Endothelial cell of umbilical vein (primary cell): Measurements from ENCODE around the gene SRSF2. TPM values are rescaled to one million over a fixed set of nuclear protein-coding genes. Genes with fewer than 3 reads are reported as not detected.

ENCODE experiments used
- BruUV-seq: library from RNA; stranded (reverse); fragments of 400-500 nt; replicated peaks from 2 replicates; lab custom pipeline; 2021; lab: Mats Ljungman, UMichigan
- CTCF ChIA-PET: fragments of 300-600, 350-600 bp; sonication (Branson Sonifier 250); formaldehyde crosslinking; loops from one replicate; lab custom pipeline; 2021; ENCODE audit warnings: antibody characterized with exemption, inconsistent platforms; lab: Charles Lee
- POLR2A ChIA-PET: fragments of 300-600, 350-600 bp; sonication (Branson Sonifier 250); formaldehyde crosslinking; loops from one replicate; lab custom pipeline; 2021; ENCODE audit warnings: antibody characterized with exemption, inconsistent platforms; lab: Charles Lee
- DNase-seq: peaks from one replicate; pipeline ENCODE4 v3.0.0-alpha.2; 2011; ENCODE audit warnings: low read depth, low spot score
- FAIRE-seq: peaks from 2 replicates; lab custom pipeline; 2011; peaks lifted over from hg19 to GRCh38; lab: Jason Lieb, UNC
- H2AFZ ChIP-seq: 2 replicates; pipeline ENCODE4 v1.6.0; 2012; ENCODE audit warnings: low read depth, low read length, control low read depth, inconsistent platforms
- H3K27ac ChIP-seq: 2 replicates; pipeline ENCODE4 v1.5.1; 2011; ENCODE audit warnings: low read depth, mild to moderate bottlenecking, control low read depth, low read length, moderate library complexity; ENCODE audit not compliant: insufficient read depth
- H3K27me3 ChIP-seq, 2 experiments: 2 replicates each; pipeline versions ENCODE4 v1.6.0 to v1.6.1; 2011; ENCODE audit warnings: low read length in 2 of 2, mixed read lengths in 1 of 2; ENCODE audit not compliant: control insufficient read depth in 2 of 2, insufficient read depth in 2 of 2
- H3K36me3 ChIP-seq, 2 experiments: 2 replicates in 1 of 2; 3 replicates in 1 of 2; pipeline ENCODE4 v1.5.1; 2011; ENCODE audit warnings: low read length in 2 of 2, mild to moderate bottlenecking in 1 of 2, moderate library complexity in 1 of 2; ENCODE audit not compliant: control insufficient read depth in 2 of 2, insufficient read depth in 2 of 2; ENCODE audit errors: extremely low read depth in 1 of 2
- H3K4me1 ChIP-seq: 3 replicates; pipeline ENCODE4 v1.5.1; 2011; ENCODE audit warnings: mild to moderate bottlenecking, low read length; ENCODE audit not compliant: control insufficient read depth, insufficient read depth; ENCODE audit errors: extremely low read depth
- H3K4me2 ChIP-seq: 2 replicates; pipeline ENCODE4 v1.6.1; 2011; ENCODE audit warnings: low read length, control low read depth, mixed read lengths; ENCODE audit not compliant: insufficient read depth
- H3K4me3 ChIP-seq, 3 experiments: fragments of 200-600 bp in 1 of 3; sonication (generic), shearing (Covaris generic) in 1 of 3; replicated peaks in 1 of 3; 2 replicates each; pipeline ENCODE4 v1.5.1; 2011 to 2016; ENCODE audit warnings: control low read depth in 3 of 3, low read length in 3 of 3, mild to moderate bottlenecking in 2 of 3, inconsistent platforms in 1 of 3, low read depth in 1 of 3, moderate library complexity in 1 of 3; ENCODE audit not compliant: insufficient read depth in 1 of 3
- H3K79me2 ChIP-seq: 2 replicates; pipeline ENCODE4 v1.6.0; 2012; ENCODE audit warnings: low read length, inconsistent platforms; ENCODE audit not compliant: control insufficient read depth, insufficient read depth
- H3K9ac ChIP-seq: replicated peaks from 2 replicates; pipeline ENCODE3; 2011; ENCODE audit warnings: low read length, control low read depth; ENCODE audit not compliant: insufficient read depth; ENCODE audit errors: extremely low read depth
- H3K9me1 ChIP-seq: replicated peaks from 3 replicates; pipeline ENCODE4 v1.6.0; 2011; ENCODE audit warnings: mild to moderate bottlenecking, low read length; ENCODE audit not compliant: control insufficient read depth, insufficient read depth; ENCODE audit errors: extremely low read depth
- H3K9me3 ChIP-seq: replicated peaks from 2 replicates; pipeline ENCODE4 v1.5.1; 2012; ENCODE audit warnings: low read length, inconsistent platforms; ENCODE audit not compliant: control insufficient read depth, insufficient read depth
- H4K20me1 ChIP-seq: replicated peaks from 2 replicates; pipeline ENCODE3; 2011; ENCODE audit warnings: mild to moderate bottlenecking, low read length; ENCODE audit not compliant: control insufficient read depth, insufficient read depth; ENCODE audit errors: extremely low read depth
- CTCF ChIP-seq, 2 donors: IDR thresholded peaks; 1 replicate in 1 of 2; 2 replicates in 1 of 2; pipeline ENCODE4 v1.5.1; 2011; ENCODE audit warnings: low read length in 2 of 2, mild to moderate bottlenecking in 2 of 2, moderate library complexity in 2 of 2, control low read depth in 1 of 2, inconsistent platforms in 1 of 2, low read depth in 1 of 2; ENCODE audit not compliant: insufficient read depth in 1 of 2; ENCODE audit errors: extremely low read depth in 1 of 2
- EZH2 ChIP-seq: IDR thresholded peaks from 2 replicates; pipeline ENCODE4 v1.6.1; 2012; ENCODE audit warnings: borderline replicate concordance, low read depth, mild to moderate bottlenecking, moderate library complexity, low read length, inconsistent platforms; ENCODE audit not compliant: severe bottlenecking
- FOS ChIP-seq: IDR thresholded peaks from 2 replicates; pipeline ENCODE4 v1.6.1; 2011; ENCODE audit warnings: mild to moderate bottlenecking, low read length, moderate library complexity, borderline replicate concordance; ENCODE audit not compliant: insufficient read depth
- GATA2 ChIP-seq: IDR thresholded peaks from 2 replicates; pipeline ENCODE4 v1.7.0; 2011; ENCODE audit warnings: low read depth, mild to moderate bottlenecking, moderate library complexity, mixed read lengths, low read length; ENCODE audit not compliant: insufficient read length, insufficient read depth
- JUN ChIP-seq: IDR thresholded peaks from 2 replicates; pipeline ENCODE4 v1.6.1; 2011; ENCODE audit warnings: borderline replicate concordance, low read depth; ENCODE audit not compliant: insufficient read length, insufficient read depth
- MAX ChIP-seq: IDR thresholded peaks from 2 replicates; pipeline ENCODE4 v1.6.1; 2011; ENCODE audit not compliant: insufficient read depth, insufficient read length
- MYC ChIP-seq: IDR thresholded peaks from one replicate; pipeline ENCODE4 v1.6.1; 2011; ENCODE audit warnings: mild to moderate bottlenecking, low read depth, low read length
- POLR2A ChIP-seq: IDR thresholded peaks from 2 replicates; pipeline ENCODE4 v1.6.1; 2012; ENCODE audit warnings: low read depth, mild to moderate bottlenecking, control low read depth, low read length
- POLR2AphosphoS5 ChIP-seq: IDR thresholded peaks from 2 replicates; pipeline ENCODE4 v1.6.1; 2012; ENCODE audit warnings: low read depth, mild to moderate bottlenecking, control low read depth, low read length, moderate library complexity; ENCODE audit not compliant: insufficient read depth
- dilution Hi-C: fragments of 300-500 bp; cut with MboI; formaldehyde crosslinking; loops from one replicate; pipeline ENCODE4 v1.15.0; 2019; ENCODE audit warnings: low sequenced_read_pairs; ENCODE audit not compliant: extremely low pct_ligation_motif_present
- intact Hi-C: fragments of 100-400 bp; cut with micrococcal nuclease; formaldehyde crosslinking; loops from one replicate; pipeline ENCODE4 v1.10.0; 2022
- polyA plus RNA-seq, 4 experiments: library from polyadenylated mRNA; depleted of rRNA in 3 of 4; stranded (reverse) in 3 of 4; unstranded in 1 of 4; fragments of >200 nt; gene quantifications; 2 replicates each; pipeline versions ENCODE4 v1.2.1 to v1.2.3, GENCODE V29; 2011 to 2012; ENCODE audit warnings: missing spikeins in 1 of 4
- total RNA-seq: library from RNA; stranded (reverse); gene quantifications from 2 replicates; pipeline ENCODE4 v1.2.3, GENCODE V29; 2021

Gene SRSF2
- total and polyA plus RNA-seq, 2 donors (not counting 3 experiments of a cell fraction or from before 2014, with no cell fraction given): 283 to 307 TPM

- TF ChIP-seq MAX: no peak
- no peak for TF ChIP-seq EZH2
- no peak for TF ChIP-seq POLR2A
- no peak for TF ChIP-seq CTCF (IDR thresholded peaks at IDR 0.05; ENCODE audit: extremely low read depth in 1 of 2, insufficient read depth in 1 of 2, low read depth in 1 of 2, low read length in 2 of 2)
- TF ChIP-seq MYC: no peak
- TF ChIP-seq FOS: no peak
- TF ChIP-seq GATA2: no peak
- TF ChIP-seq JUN: no peak
- no peak for TF ChIP-seq POLR2AphosphoS5
- Histone ChIP-seq H3K9me1 (no peaks in the 10 kb centered on the region), H3K4me2 (no peak overlapping the region), H3K27ac (no peak overlapping the region), H2AFZ (no peak overlapping the region), H3K79me2 (no peaks in the 10 kb centered on the region), H4K20me1 (no peaks in the 10 kb centered on the region), H3K9me3 (no peaks in the 10 kb centered on the region), H3K4me1 (peaks cover 4% of the 10 kb centered on the region), H3K27me3 (no peaks in the 10 kb centered on the region), H3K4me3 (no peak overlapping the region), H3K9ac (no peak overlapping the region), H3K36me3 (peaks cover 2 to 6% of the 10 kb centered on the region in 2 experiments)
- DNase-seq (no peak), FAIRE-seq (no peak)
- dilution Hi-C loops (no loop called here), intact Hi-C loops (no loop called here)
- BruUV-seq: no TSS peak
- CTCF ChIA-PET: no interaction called here
- POLR2A ChIA-PET: no interaction called here
These were observed 7.6 kb upstream of the SRSF2 start for GRCh38 chr17:76744747-76745146.
